Measurements from ENCODE around the gene CACNG1.

GRCh38 chr17:67044016-67044772 is at the start of gene CACNG1:
- TF ChIP-seq, protein P1, sequence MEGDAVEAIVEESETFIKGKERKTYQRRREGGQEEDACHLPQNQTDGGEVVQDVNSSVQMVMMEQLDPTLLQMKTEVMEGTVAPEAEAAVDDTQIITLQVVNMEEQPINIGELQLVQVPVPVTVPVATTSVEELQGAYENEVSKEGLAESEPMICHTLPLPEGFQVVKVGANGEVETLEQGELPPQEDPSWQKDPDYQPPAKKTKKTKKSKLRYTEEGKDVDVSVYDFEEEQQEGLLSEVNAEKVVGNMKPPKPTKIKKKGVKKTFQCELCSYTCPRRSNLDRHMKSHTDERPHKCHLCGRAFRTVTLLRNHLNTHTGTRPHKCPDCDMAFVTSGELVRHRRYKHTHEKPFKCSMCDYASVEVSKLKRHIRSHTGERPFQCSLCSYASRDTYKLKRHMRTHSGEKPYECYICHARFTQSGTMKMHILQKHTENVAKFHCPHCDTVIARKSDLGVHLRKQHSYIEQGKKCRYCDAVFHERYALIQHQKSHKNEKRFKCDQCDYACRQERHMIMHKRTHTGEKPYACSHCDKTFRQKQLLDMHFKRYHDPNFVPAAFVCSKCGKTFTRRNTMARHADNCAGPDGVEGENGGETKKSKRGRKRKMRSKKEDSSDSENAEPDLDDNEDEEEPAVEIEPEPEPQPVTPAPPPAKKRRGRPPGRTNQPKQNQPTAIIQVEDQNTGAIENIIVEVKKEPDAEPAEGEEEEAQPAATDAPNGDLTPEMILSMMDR (IDR thresholded peaks at IDR 0.05): no peak
- TF ChIP-seq POLR2A (IDR thresholded peaks at IDR 0.05) (no peak), POLR2AphosphoS5 (IDR thresholded peaks at IDR 0.05) (no peak), EP300 (IDR thresholded peaks at IDR 0.05) (no peak)
